CD4-positive, alpha-beta T cell (primary cell): ENCODE measurements around the gene ICOS. TPM values are rescaled to one million over a fixed set of nuclear protein-coding genes. Genes with fewer than 3 reads are reported as not detected.

ENCODE experiments used
- ATAC-seq: fragments of 200-7000 bp; cut with Tn5 transposase; one replicate; pipeline ENCODE4 v1.10.0; 2022; ENCODE audit warnings: mild to moderate bottlenecking; ENCODE audit not compliant: poor library complexity
- CTCF ChIA-PET: fragments of 350-600 bp; sonication (Branson Sonifier 250); formaldehyde crosslinking; loops from one replicate; lab custom pipeline; 2021; ENCODE audit warnings: antibody characterized with exemption, inconsistent platforms; lab: Charles Lee
- POLR2A ChIA-PET: fragments of 350-600 bp; sonication (Branson Sonifier 250); formaldehyde crosslinking; loops from one replicate; lab custom pipeline; 2021; ENCODE audit warnings: antibody characterized with exemption, inconsistent platforms; lab: Charles Lee
- DNase-seq, 14 experiments: peaks; one replicate each; pipeline ENCODE4 v3.0.0-alpha.2; 2013 to 2020; ENCODE audit warnings: mixed read lengths in 2 of 14
- H3K27ac ChIP-seq, 2 donors: one replicate each; pipeline versions ENCODE4 v1.5.1 to v1.7.0; 2013; ENCODE audit warnings: low read length in 2 of 2, low read depth in 1 of 2, mild to moderate bottlenecking in 1 of 2
- H3K27me3 ChIP-seq, 2 experiments: 1 replicate in 1 of 2; 2 replicates in 1 of 2; pipeline versions ENCODE4 v1.6.1 to v1.7.0; 2013; ENCODE audit warnings: low read length in 2 of 2, control low read depth in 1 of 2, mild to moderate bottlenecking in 1 of 2, moderate library complexity in 1 of 2; ENCODE audit not compliant: insufficient read depth in 2 of 2, control insufficient read depth in 1 of 2
- H3K36me3 ChIP-seq: one replicate; pipeline ENCODE4 v1.6.1; 2013; ENCODE audit warnings: low read length, control low read depth; ENCODE audit not compliant: insufficient read depth
- H3K4me1 ChIP-seq: one replicate; pipeline ENCODE4 v1.6.1; 2013; ENCODE audit warnings: low read length, control low read depth; ENCODE audit not compliant: insufficient read depth
- H3K4me3 ChIP-seq: one replicate; pipeline ENCODE4 v1.5.1; 2013; ENCODE audit warnings: mild to moderate bottlenecking, low read length, moderate library complexity
- H3K9me3 ChIP-seq, 2 experiments: 1 replicate in 1 of 2; 2 replicates in 1 of 2; pipeline versions ENCODE4 v1.6.1 to v1.7.0; 2013; ENCODE audit warnings: low read length in 2 of 2, mild to moderate bottlenecking in 2 of 2, control low read depth in 1 of 2, moderate library complexity in 1 of 2; ENCODE audit not compliant: control insufficient read depth in 1 of 2, insufficient read depth in 1 of 2
- H3K27ac Mint-ChIP-seq: one replicate; pipeline ENCODE4 v1.8.0; 2020; ENCODE audit warnings: mixed read lengths
- H3K27me3 Mint-ChIP-seq: one replicate; pipeline ENCODE4 v1.8.0; 2021; ENCODE audit warnings: mixed read lengths
- H3K36me3 Mint-ChIP-seq: one replicate; pipeline ENCODE4 v1.8.0; 2021; ENCODE audit warnings: low read depth, mixed read lengths
- H3K4me1 Mint-ChIP-seq: one replicate; pipeline ENCODE4 v1.8.0; 2021; ENCODE audit warnings: low read depth, mixed read lengths
- H3K4me3 Mint-ChIP-seq: one replicate; pipeline ENCODE4 v1.8.0; 2020; ENCODE audit warnings: mild to moderate bottlenecking, mixed read lengths
- H3K9me3 Mint-ChIP-seq: one replicate; pipeline ENCODE4 v1.8.0; 2020; ENCODE audit warnings: mixed read lengths
- intact Hi-C, 2 experiments: fragments of 100-400 bp; cut with DNase I in 1 of 2; cut with micrococcal nuclease in 1 of 2; formaldehyde crosslinking; loops; one replicate each; pipeline versions ENCODE4 v1.15.1 to v1.9.0; 2023 to 2025; cut with DNase I, micrococcal nuclease
- total RNA-seq, 174 experiments: library from RNA in 2 of 174; stranded (reverse) in 2 of 174; gene quantifications; one replicate each; pipeline ENCODE4 v1.2.3 and lab custom pipeline; 2021 to 2026
- TF ChIP-seq, protein P1 (sequence below): fragments of 200-600 bp; IDR thresholded peaks from one replicate; pipeline ENCODE4 v1.8.0; 2022; ENCODE audit warnings: antibody characterized with exemption, mild to moderate bottlenecking

Gene ICOS
- total RNA-seq, 2 experiments from 2014 or later: 93.3 to 98.1 TPM

DNA sequence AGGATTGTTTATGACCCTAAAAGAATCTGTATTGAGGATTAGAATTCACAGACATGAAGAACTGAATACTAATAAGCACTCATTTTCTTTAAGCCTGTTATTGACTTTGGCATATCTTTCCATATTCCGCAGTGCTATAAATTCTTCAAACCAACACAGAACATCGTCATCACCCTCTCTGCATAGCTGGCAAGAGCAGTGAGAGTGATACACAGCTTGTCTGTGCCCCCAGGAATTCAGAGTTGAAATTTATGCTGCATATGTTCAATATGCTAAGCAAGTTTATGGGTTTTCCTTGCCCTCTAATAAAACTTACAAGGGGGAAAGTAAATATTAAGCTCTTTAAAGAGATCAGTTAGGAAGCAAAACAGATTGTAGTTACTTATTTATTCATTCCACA is 36.3 kb upstream of the ICOS start:
- no peak overlapping the region for H3K4me3 ChIP-seq

DNA sequence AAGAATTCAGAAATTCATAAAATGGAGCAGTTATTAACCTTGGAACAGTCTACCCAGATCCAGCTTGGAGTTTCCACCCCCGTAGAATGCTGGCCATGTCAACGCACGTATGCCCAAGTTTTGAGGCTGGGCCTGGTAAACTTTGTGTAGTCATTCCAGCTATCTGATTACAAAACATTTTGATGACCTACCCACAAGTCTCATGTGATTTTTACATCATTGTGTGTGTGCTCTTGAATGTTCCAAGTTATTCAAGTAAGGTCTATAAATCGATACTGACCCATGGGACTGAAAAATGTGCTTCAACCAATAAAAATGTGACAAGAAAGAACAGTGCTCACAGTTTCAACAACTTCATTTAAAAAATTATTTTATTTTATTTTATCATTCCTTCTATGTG is 32.5 kb upstream of the ICOS start:
- Mint-ChIP-seq H3K4me1 (peaks cover 2% of the 10 kb centered on the region), H3K27ac (no peak overlapping the region), H3K36me3 (peaks cover 5% of the 10 kb centered on the region), H3K9me3 (peaks cover 5% of the 10 kb centered on the region), H3K27me3 (no peaks in the 10 kb centered on the region), H3K4me3 (no peak overlapping the region)
- TF ChIP-seq, protein P1, sequence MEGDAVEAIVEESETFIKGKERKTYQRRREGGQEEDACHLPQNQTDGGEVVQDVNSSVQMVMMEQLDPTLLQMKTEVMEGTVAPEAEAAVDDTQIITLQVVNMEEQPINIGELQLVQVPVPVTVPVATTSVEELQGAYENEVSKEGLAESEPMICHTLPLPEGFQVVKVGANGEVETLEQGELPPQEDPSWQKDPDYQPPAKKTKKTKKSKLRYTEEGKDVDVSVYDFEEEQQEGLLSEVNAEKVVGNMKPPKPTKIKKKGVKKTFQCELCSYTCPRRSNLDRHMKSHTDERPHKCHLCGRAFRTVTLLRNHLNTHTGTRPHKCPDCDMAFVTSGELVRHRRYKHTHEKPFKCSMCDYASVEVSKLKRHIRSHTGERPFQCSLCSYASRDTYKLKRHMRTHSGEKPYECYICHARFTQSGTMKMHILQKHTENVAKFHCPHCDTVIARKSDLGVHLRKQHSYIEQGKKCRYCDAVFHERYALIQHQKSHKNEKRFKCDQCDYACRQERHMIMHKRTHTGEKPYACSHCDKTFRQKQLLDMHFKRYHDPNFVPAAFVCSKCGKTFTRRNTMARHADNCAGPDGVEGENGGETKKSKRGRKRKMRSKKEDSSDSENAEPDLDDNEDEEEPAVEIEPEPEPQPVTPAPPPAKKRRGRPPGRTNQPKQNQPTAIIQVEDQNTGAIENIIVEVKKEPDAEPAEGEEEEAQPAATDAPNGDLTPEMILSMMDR: no peak
- Histone ChIP-seq H3K36me3 (no peaks in the 10 kb centered on the region), H3K4me3 (no peak overlapping the region), H3K27me3 (no peaks in the 10 kb centered on the region), H3K27ac (no peak overlapping the region), H3K9me3 (peaks cover 0 to 20% of the 10 kb centered on the region in 2 experiments), H3K4me1 (peaks cover 7% of the 10 kb centered on the region)
- ATAC-seq: no peak
- ChIA-PET POLR2A (interaction anchor here (0.6 kb wide), 1 partner anchor 74 kb away, joined by 3 read pairs; no protein-coding TSS in a partner anchor), CTCF (no interaction called here)
- intact Hi-C loops: no loop called here
- DNase-seq: no peak

More for the DNA sequence above, 36.3 kb upstream of the ICOS start:
- no peaks in the 10 kb centered on the region for H3K36me3 ChIP-seq
- no peak for ATAC-seq
- H3K9me3 ChIP-seq: peaks cover 0 to 20% of the 10 kb centered on the region in 2 experiments
- TF ChIP-seq, protein P1: no peak
- Mint-ChIP-seq H3K9me3 (peaks cover 5% of the 10 kb centered on the region), H3K27me3 (no peaks in the 10 kb centered on the region), H3K4me1 (peaks cover 12% of the 10 kb centered on the region), H3K4me3 (no peak overlapping the region), H3K36me3 (peaks cover 5% of the 10 kb centered on the region), H3K27ac (no peak overlapping the region)
- intact Hi-C loops: no loop called here
- no peaks in the 10 kb centered on the region for H3K27me3 ChIP-seq
- no peaks in the 10 kb centered on the region for H3K4me1 ChIP-seq
- ChIA-PET CTCF (interaction anchor here (1.2 kb wide), 1 partner anchor 10 kb away, joined by 3 read pairs; no protein-coding TSS in a partner anchor), POLR2A (no interaction called here)
- DNase-seq: no peak
- H3K27ac ChIP-seq: no peak overlapping the region

GRCh38 chr2:203905656-203906055 is 30.9 kb upstream of the ICOS start:
- H3K4me3 ChIP-seq: no peak overlapping the region
- no peak overlapping the region for H3K27ac ChIP-seq
- peaks cover 0 to 20% of the 10 kb centered on the region in 2 experiments for H3K9me3 ChIP-seq
- Mint-ChIP-seq H3K4me1 (peaks cover 12% of the 10 kb centered on the region), H3K27me3 (no peaks in the 10 kb centered on the region), H3K9me3 (peaks cover 5% of the 10 kb centered on the region), H3K4me3 (no peak overlapping the region), H3K27ac (no peak overlapping the region), H3K36me3 (peaks cover 3% of the 10 kb centered on the region)
- H3K36me3 ChIP-seq: no peaks in the 10 kb centered on the region
- H3K4me1 ChIP-seq: peaks cover 13% of the 10 kb centered on the region
- intact Hi-C loops: no loop called here
- TF ChIP-seq, protein P1: no peak
- CTCF ChIA-PET: interaction anchor here (1.4 kb wide), 1 partner anchor 34 kb away, joined by 3 read pairs; no protein-coding TSS in a partner anchor
- no peaks in the 10 kb centered on the region for H3K27me3 ChIP-seq
- ATAC-seq: no peak
- no peak for DNase-seq
- POLR2A ChIA-PET: interaction anchor here (1.5 kb wide), 1 partner anchor 36 kb away, joined by 3 read pairs; no protein-coding TSS in a partner anchor
